ENCODE data around the gene GNG4. TPM values are rescaled to one million over a fixed set of nuclear protein-coding genes. Genes with fewer than 3 reads are reported as not detected.

GNG4 gene
- total and polyA plus RNA-seq, 10 of the 15 experiments (the other 5 are each of a cell fraction or from before 2014, with no cell fraction given) = 0.03 to 0.15 (median 0.15) TPM; not detected in 7

DNA sequence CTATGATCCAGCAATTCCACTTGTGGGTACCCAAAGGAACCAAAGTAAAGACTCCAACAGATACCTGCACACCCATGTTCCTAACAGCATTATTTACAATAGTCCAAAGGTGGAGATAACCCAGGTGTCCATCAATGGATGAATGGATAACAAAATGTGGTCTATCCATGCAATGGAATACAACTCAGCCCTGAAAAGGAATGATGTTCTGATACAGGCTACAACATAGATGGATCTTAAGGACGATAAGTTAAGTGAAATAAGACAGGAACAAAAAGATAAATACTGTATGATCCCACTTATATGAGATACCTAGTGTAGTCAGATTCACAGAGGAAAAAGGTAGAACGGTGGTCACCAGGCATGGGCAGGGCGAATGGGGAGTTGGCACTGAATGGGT lies 69.7 kb downstream of the GNG4 start:
- Histone ChIP-seq H3K9me3 (replicated peaks; ENCODE audit: control insufficient read depth, insufficient read depth, low read length) (no peaks in the 10 kb centered on the region; the same call in 2 of the 3 replicates), H3K36me3 (ENCODE audit: control insufficient read depth in 2 of 2, insufficient read depth in 2 of 2, low read length in 1 of 2) (no peaks in the 10 kb centered on the region), H3K79me2 (ENCODE audit: control insufficient read depth, insufficient read depth, low read length) (no peaks in the 10 kb centered on the region), H3K4me1 (ENCODE audit: control insufficient read depth, insufficient read depth, low read length) (no peaks in the 10 kb centered on the region), H2AFZ (ENCODE audit: control insufficient read depth, low read depth, low read length) (no peak overlapping the region), H3K4me3 (no peak overlapping the region), H3K9ac (ENCODE audit: control insufficient read depth, insufficient read depth, low read length) (no peak overlapping the region), H4K20me1 (ENCODE audit: control insufficient read depth, insufficient read depth) (no peaks in the 10 kb centered on the region), H3K27ac (ENCODE audit: control insufficient read depth, insufficient read depth) (no peak overlapping the region), H3K4me2 (ENCODE audit: control insufficient read depth, insufficient read depth) (no peak overlapping the region), H3K27me3 (replicated peaks in 1 of 2; ENCODE audit: control insufficient read depth in 2 of 2, insufficient read depth in 2 of 2, low read length in 1 of 2) (no peaks in the 10 kb centered on the region)
- DNase-seq (ENCODE audit: low read depth, low spot score) = no peak
- SMC1A ChIA-PET (ENCODE audit: uncharacterized antibody, unreplicated experiment) = no interaction called here
- intact Hi-C loops (cut with micrococcal nuclease; ENCODE audit: unreplicated experiment) = no loop called here
- no peak for FAIRE-seq
- TF ChIP-seq BACH1 (IDR thresholded peaks at IDR 0.05; ENCODE audit: borderline replicate concordance) (no peak), EZH2 (IDR thresholded peaks at IDR 0.05; ENCODE audit: borderline replicate concordance, control insufficient read depth, low read depth, low read length) (no peak), POU2F2 (IDR thresholded peaks at IDR 0.05; ENCODE audit: borderline replicate concordance, low read depth, low read length) (no peak), HDGF (IDR thresholded peaks at IDR 0.05) (no peak), BHLHE40 (IDR thresholded peaks at IDR 0.05; ENCODE audit: borderline replicate concordance in 1 of 2, low read depth in 2 of 2, low read length in 1 of 2) (no peak), NFYA (IDR thresholded peaks at IDR 0.05; ENCODE audit: borderline replicate concordance, low read depth, low read length) (no peak), STAT3 (IDR thresholded peaks at IDR 0.05; ENCODE audit: low read depth, low read length) (no peak), RAD51 (IDR thresholded peaks at IDR 0.05) (no peak)
- TF ChIP-seq, protein P1, sequence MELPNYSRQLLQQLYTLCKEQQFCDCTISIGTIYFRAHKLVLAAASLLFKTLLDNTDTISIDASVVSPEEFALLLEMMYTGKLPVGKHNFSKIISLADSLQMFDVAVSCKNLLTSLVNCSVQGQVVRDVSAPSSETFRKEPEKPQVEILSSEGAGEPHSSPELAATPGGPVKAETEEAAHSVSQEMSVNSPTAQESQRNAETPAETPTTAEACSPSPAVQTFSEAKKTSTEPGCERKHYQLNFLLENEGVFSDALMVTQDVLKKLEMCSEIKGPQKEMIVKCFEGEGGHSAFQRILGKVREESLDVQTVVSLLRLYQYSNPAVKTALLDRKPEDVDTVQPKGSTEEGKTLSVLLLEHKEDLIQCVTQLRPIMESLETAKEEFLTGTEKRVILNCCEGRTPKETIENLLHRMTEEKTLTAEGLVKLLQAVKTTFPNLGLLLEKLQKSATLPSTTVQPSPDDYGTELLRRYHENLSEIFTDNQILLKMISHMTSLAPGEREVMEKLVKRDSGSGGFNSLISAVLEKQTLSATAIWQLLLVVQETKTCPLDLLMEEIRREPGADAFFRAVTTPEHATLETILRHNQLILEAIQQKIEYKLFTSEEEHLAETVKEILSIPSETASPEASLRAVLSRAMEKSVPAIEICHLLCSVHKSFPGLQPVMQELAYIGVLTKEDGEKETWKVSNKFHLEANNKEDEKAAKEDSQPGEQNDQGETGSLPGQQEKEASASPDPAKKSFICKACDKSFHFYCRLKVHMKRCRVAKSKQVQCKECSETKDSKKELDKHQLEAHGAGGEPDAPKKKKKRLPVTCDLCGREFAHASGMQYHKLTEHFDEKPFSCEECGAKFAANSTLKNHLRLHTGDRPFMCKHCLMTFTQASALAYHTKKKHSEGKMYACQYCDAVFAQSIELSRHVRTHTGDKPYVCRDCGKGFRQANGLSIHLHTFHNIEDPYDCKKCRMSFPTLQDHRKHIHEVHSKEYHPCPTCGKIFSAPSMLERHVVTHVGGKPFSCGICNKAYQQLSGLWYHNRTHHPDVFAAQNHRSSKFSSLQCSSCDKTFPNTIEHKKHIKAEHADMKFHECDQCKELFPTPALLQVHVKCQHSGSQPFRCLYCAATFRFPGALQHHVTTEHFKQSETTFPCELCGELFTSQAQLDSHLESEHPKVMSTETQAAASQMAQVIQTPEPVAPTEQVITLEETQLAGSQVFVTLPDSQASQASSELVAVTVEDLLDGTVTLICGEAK (IDR thresholded peaks at IDR 0.05; ENCODE audit: borderline replicate concordance) = no peak
- TF ChIP-seq, protein P2, sequence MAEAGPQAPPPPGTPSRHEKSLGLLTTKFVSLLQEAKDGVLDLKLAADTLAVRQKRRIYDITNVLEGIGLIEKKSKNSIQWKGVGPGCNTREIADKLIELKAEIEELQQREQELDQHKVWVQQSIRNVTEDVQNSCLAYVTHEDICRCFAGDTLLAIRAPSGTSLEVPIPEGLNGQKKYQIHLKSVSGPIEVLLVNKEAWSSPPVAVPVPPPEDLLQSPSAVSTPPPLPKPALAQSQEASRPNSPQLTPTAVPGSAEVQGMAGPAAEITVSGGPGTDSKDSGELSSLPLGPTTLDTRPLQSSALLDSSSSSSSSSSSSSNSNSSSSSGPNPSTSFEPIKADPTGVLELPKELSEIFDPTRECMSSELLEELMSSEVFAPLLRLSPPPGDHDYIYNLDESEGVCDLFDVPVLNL (IDR thresholded peaks at IDR 0.05; ENCODE audit: low read depth, low read length) = no peak
- no TSS peak for BruUV-seq (replicated peaks)
- CTCF ChIA-PET = interaction anchor here (0.6 kb wide), 1 partner anchor 43 kb away, joined by 3 read pairs; no protein-coding TSS in a partner anchor
- in situ Hi-C loops (cut with MboI) = no loop called here
- RAD21 ChIA-PET (ENCODE audit: unreplicated experiment) = no interaction called here
- 46% methylated on average over 3 of the region's 3 CpGs for WGBS (ENCODE audit: insufficient coverage, insufficient replicate concordance, low lambda C conversion rate, missing lambda C conversion rate)
- POLR2A ChIA-PET = no interaction called here
- ATAC-seq = no peak
